Measurements from ENCODE around the gene HPS1. TPM values are rescaled to one million over a fixed set of nuclear protein-coding genes. Genes with fewer than 3 reads are reported as not detected.

The HPS1 gene
- polyA plus RNA-seq, 1 of the 3 experiments (the other 2 are of a cell fraction), result 41.4 TPM

- no peak overlapping the region for H3K4me3 ChIP-seq (ENCODE audit: low read depth in 2 of 2, low read length in 1 of 2)
- no peaks in the 10 kb centered on the region for H3K36me3 ChIP-seq (replicated peaks in 1 of 2; ENCODE audit: control insufficient read depth in 1 of 2, insufficient read depth in 2 of 2, low read length in 1 of 2)
- no peaks in the 10 kb centered on the region for H3K79me2 ChIP-seq (ENCODE audit: insufficient read depth)
- no peaks in the 10 kb centered on the region for H3K9me2 ChIP-seq
- no peaks in the 10 kb centered on the region for H3K27me3 ChIP-seq (ENCODE audit: insufficient read depth)
- 15% methylated on average over 13 of the region's 13 CpGs for WGBS (ENCODE audit: low lambda C conversion rate)
- no peaks in the 10 kb centered on the region for H3K9me3 ChIP-seq
- no peak for DNase-seq
- no peak overlapping the region for H3K4me2 ChIP-seq
- TF ChIP-seq RCOR1 (IDR thresholded peaks at IDR 0.05; ENCODE audit: low read length) (no peak), SMC3 (IDR thresholded peaks at IDR 0.05; ENCODE audit: low read depth, low read length) (no peak), USF2 (IDR thresholded peaks at IDR 0.05; ENCODE audit: borderline replicate concordance, low read depth, low read length) (no peak), FOXJ3 (CRISPR knock-in tag; IDR thresholded peaks at IDR 0.05) (no peak)
- POLR2A ChIA-PET, result no interaction called here
- H3K4me1 ChIP-seq (ENCODE audit: control insufficient read depth in 1 of 2, insufficient read depth in 2 of 2, low read depth in 1 of 2, low read length in 1 of 2), result no peaks in the 10 kb centered on the region
- no peak overlapping the region for H3K27ac ChIP-seq (ENCODE audit: low read depth in 2 of 2, low read length in 1 of 2)
- CTCF ChIA-PET, result interaction anchor here (1.1 to 2.1 kb wide), 2 partner anchors 11 to 23 kb away, joined by 3 to 8 read pairs; no protein-coding TSS in a partner anchor
- H3F3A ChIP-seq (replicated peaks; ENCODE audit: insufficient read depth), result peaks cover 3% of the 10 kb centered on the region
- no peaks in the 10 kb centered on the region for H4K20me1 ChIP-seq (ENCODE audit: insufficient read depth)
- H2AFZ ChIP-seq (ENCODE audit: low read depth), result no peak overlapping the region
- H3K9ac ChIP-seq, result no peak overlapping the region
Observed at GRCh38 chr10:98489561-98490481, 43.1 kb upstream of the HPS1 start.

- POLR2A ChIA-PET, result no interaction called here
- Histone ChIP-seq H3F3A (replicated peaks; ENCODE audit: insufficient read depth) (peaks cover 3% of the 10 kb centered on the region), H4K20me1 (ENCODE audit: insufficient read depth) (no peaks in the 10 kb centered on the region), H3K4me3 (ENCODE audit: low read depth in 2 of 2, low read length in 1 of 2) (no peak overlapping the region), H3K79me2 (ENCODE audit: insufficient read depth) (no peaks in the 10 kb centered on the region), H3K27ac (ENCODE audit: low read depth in 2 of 2, low read length in 1 of 2) (no peak overlapping the region), H3K4me2 (no peak overlapping the region), H3K9me2 (no peaks in the 10 kb centered on the region), H3K9me3 (no peaks in the 10 kb centered on the region), H3K27me3 (ENCODE audit: insufficient read depth) (no peaks in the 10 kb centered on the region), H3K36me3 (replicated peaks in 1 of 2; ENCODE audit: control insufficient read depth in 1 of 2, insufficient read depth in 2 of 2, low read length in 1 of 2) (no peaks in the 10 kb centered on the region), H2AFZ (ENCODE audit: low read depth) (no peak overlapping the region), H3K9ac (no peak overlapping the region), H3K4me1 (ENCODE audit: control insufficient read depth in 1 of 2, insufficient read depth in 2 of 2, low read depth in 1 of 2, low read length in 1 of 2) (no peaks in the 10 kb centered on the region)
- 6% methylated on average over 1 of the region's 1 CpG for WGBS (ENCODE audit: low lambda C conversion rate)
- DNase-seq, result no peak
- CTCF ChIA-PET, result interaction anchor here (1.1 to 2.1 kb wide), 3 partner anchors 10 to 22 kb away, joined by 3 to 8 read pairs (median 4); no protein-coding TSS in a partner anchor
- TF ChIP-seq CHD2 (IDR thresholded peaks at IDR 0.05; ENCODE audit: low read length, partially characterized antibody) (no peak), TCF12 (IDR thresholded peaks at IDR 0.05) (no peak), MXI1 (IDR thresholded peaks at IDR 0.05; ENCODE audit: low read depth, low read length) (no peak), SMC3 (IDR thresholded peaks at IDR 0.05; ENCODE audit: low read depth, low read length) (no peak), CTCF (IDR thresholded peaks at IDR 0.05) (no peak), USF1 (IDR thresholded peaks at IDR 0.05; ENCODE audit: borderline replicate concordance, low read depth) (no peak), REST (IDR thresholded peaks at IDR 0.05; ENCODE audit: low read depth, low read length) (no peak), EZH2phosphoT487 (IDR thresholded peaks at IDR 0.05; ENCODE audit: borderline replicate concordance, low read depth) (no peak), ZBTB33 (IDR thresholded peaks at IDR 0.05; ENCODE audit: borderline replicate concordance, low read depth) (no peak), JUND (IDR thresholded peaks at IDR 0.05) (no peak)
Observed at GRCh38 chr10:98488669-98489430, 42.1 kb upstream of the HPS1 start.

Measured in SK-N-SH (cell line).